Heart left ventricle (tissue), 13 donors: ENCODE data around the gene NPR3.

ENCODE experiments used
- POLR2A ChIP-seq, 2 donors: fragments of 450-650 bp; IDR thresholded peaks; one replicate each; pipeline ENCODE4 v1.6.1; 2017; ENCODE audit warnings: antibody characterized with exemption in 2 of 2, mild to moderate bottlenecking in 2 of 2, moderate library complexity in 2 of 2
- TF ChIP-seq, protein P1 (sequence below), 12 donors: fragments of 200-600 bp; sonication (generic) in 4 of 12; IDR thresholded peaks; one replicate each; pipeline versions ENCODE4 v1.5.0 to v1.8.0; 2018 to 2022; ENCODE audit warnings: antibody characterized with exemption in 12 of 12, mild to moderate bottlenecking in 5 of 12
- donor health status: ischemic (EF 13 %, LVEDD 7.1; RV severe dilation, severe dysfunction).
- donor health status: DM: no; HTN: yes; CAD: no.
- donor health status: DM: no; HTN: no; CAD: no.
- donor health status: ischemic (EF 25% LVEDD 6.9; RV normal size, moderate dysfunction).
- donor health status: ischemic (EF 25% LVEDD 5.7; RV mildly dilated, moderate dysfunction).
- donor health status: ischemic (EF 35%, LVEDD 5.7; RV mildly dilated, moderate dysfunction).
- donor health status: nonischemic (EF 11% LVEDD 7.7; RV severe dilation, severe dysfunction).
- donor health status: DM: yes; HTN: yes; CAD: no.
- donor health status: PGD.
- donor health status: ischemic (EF 29% LVEDD 5.4; RV normal size, mild dysfunction).
- donor health status: nonischemic (EF 23%, LVEDD 6.1; RV moderate dilation, normal function).

- TF ChIP-seq, protein P1, sequence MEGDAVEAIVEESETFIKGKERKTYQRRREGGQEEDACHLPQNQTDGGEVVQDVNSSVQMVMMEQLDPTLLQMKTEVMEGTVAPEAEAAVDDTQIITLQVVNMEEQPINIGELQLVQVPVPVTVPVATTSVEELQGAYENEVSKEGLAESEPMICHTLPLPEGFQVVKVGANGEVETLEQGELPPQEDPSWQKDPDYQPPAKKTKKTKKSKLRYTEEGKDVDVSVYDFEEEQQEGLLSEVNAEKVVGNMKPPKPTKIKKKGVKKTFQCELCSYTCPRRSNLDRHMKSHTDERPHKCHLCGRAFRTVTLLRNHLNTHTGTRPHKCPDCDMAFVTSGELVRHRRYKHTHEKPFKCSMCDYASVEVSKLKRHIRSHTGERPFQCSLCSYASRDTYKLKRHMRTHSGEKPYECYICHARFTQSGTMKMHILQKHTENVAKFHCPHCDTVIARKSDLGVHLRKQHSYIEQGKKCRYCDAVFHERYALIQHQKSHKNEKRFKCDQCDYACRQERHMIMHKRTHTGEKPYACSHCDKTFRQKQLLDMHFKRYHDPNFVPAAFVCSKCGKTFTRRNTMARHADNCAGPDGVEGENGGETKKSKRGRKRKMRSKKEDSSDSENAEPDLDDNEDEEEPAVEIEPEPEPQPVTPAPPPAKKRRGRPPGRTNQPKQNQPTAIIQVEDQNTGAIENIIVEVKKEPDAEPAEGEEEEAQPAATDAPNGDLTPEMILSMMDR (IDR thresholded peaks at IDR 0.05): no peak
- no peak for TF ChIP-seq POLR2A (IDR thresholded peaks at IDR 0.05)
Observed at GRCh38 chr5:32708949-32709348, 2.2 kb upstream of the NPR3 start.
